ENCODE measurements around the gene GJD3.

GRCh38 chr17:40348562-40349476, 15.7 kb downstream of the GJD3 start:
- TF ChIP-seq CTCF (IDR thresholded peaks at IDR 0.05) (no peak), EP300 (IDR thresholded peaks at IDR 0.05) (peak in 1 of 2 donors; percentile 52), POLR2A (IDR thresholded peaks at IDR 0.05) (no peak)

Measured in tibial nerve (tissue), 4 donors.